Esophagus muscularis mucosa (tissue), 3 donors: ENCODE data around the gene MEIG1.

Experiments
- CTCF ChIP-seq, 3 experiments: fragments of 200-600 bp in 2 of 3; fragments of 450-650 bp in 1 of 3; sonication (generic) in 2 of 3; IDR thresholded peaks; one replicate each; pipeline ENCODE4 v1.5.1; 2017 to 2019; ENCODE audit warnings: antibody characterized with exemption in 3 of 3, mild to moderate bottlenecking in 2 of 3, moderate library complexity in 1 of 3
- POLR2AphosphoS5 ChIP-seq, 2 donors: sonication (generic); formaldehyde crosslinking; IDR thresholded peaks; one replicate each; pipeline ENCODE4 v1.6.1; 2017; ENCODE audit warnings: antibody characterized with exemption in 2 of 2

DNA sequence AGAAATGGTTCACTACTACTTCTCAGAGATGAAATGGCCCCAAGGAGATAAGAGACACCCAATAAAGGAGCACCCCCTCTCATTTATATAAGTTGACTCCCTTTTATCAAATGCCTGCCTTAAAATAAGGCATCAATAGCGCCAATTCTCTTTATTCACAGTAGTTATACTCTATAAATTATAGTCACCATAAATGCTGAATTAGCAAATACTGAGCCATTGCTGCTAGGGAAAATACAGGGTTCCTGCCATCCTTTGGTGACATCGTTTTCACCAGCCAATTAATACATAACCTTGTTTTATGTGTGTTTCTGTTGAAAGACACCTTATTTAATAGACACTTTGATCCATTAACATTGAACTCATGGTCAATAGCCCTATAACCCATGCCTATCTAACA lies 33.9 kb upstream of the MEIG1 start:
- TF ChIP-seq CTCF (IDR thresholded peaks at IDR 0.05): no peak
- TF ChIP-seq POLR2AphosphoS5 (IDR thresholded peaks at IDR 0.05): no peak
